CD4-positive, CD25-positive, alpha-beta regulatory T cell (primary cell): ENCODE data around the gene USP17L28. TPM values are rescaled to one million over a fixed set of nuclear protein-coding genes. Genes with fewer than 3 reads are reported as not detected.
"Not testable (repeated sequence)": the region's sequence is repeated elsewhere in the genome, so short reads cannot be mapped to it uniquely, and the experiment has no call there.

Experiments used
- ATAC-seq, 2 donors: fragments of 150-1000 bp; cut with Tn5 transposase; one replicate each; pipeline ENCODE4 v1.10.0; 2021; ENCODE audit warnings: low read depth in 2 of 2, moderate number of reproducible peaks in 2 of 2, moderate library complexity in 1 of 2
- DNase-seq, 3 donors: peaks; one replicate each; pipeline versions ENCODE4 v3.0.0 to v3.0.0-alpha.2; 2012 to 2022; ENCODE audit warnings: mixed read lengths in 1 of 3
- H3K27ac ChIP-seq: one replicate; pipeline ENCODE4 v1.7.0; 2013; ENCODE audit warnings: mild to moderate bottlenecking, low read length; ENCODE audit not compliant: insufficient read depth, poor library complexity, severe bottlenecking
- H3K27me3 ChIP-seq: one replicate; pipeline ENCODE4 v1.7.0; 2013; ENCODE audit warnings: low read length; ENCODE audit not compliant: control insufficient read depth, insufficient read depth
- H3K36me3 ChIP-seq: one replicate; pipeline ENCODE4 v1.7.0; 2013; ENCODE audit warnings: mild to moderate bottlenecking, low read length, moderate library complexity; ENCODE audit not compliant: control insufficient read depth, insufficient read depth
- H3K4me1 ChIP-seq: 2 replicates; pipeline ENCODE4 v1.7.0; 2013; ENCODE audit warnings: mild to moderate bottlenecking, low read length; ENCODE audit not compliant: insufficient read depth, control insufficient read depth, poor library complexity, severe bottlenecking
- H3K4me3 ChIP-seq: one replicate; pipeline ENCODE4 v1.7.0; 2013; ENCODE audit warnings: low read depth, mild to moderate bottlenecking, low read length, moderate library complexity
- H3K9me3 ChIP-seq, 2 experiments: 1 replicate in 1 of 2; 2 replicates in 1 of 2; pipeline ENCODE4 v1.7.0; 2013; ENCODE audit warnings: low read length in 2 of 2, mild to moderate bottlenecking in 1 of 2, moderate library complexity in 1 of 2; ENCODE audit not compliant: control insufficient read depth in 2 of 2
- H3K27ac Mint-ChIP-seq, 3 donors: one replicate each; pipeline ENCODE4 v1.8.0; 2020 to 2022; ENCODE audit warnings: mild to moderate bottlenecking in 3 of 3, mixed read lengths in 3 of 3, moderate library complexity in 2 of 3
- H3K27me3 Mint-ChIP-seq: one replicate; pipeline ENCODE4 v1.8.0; 2022; ENCODE audit warnings: mild to moderate bottlenecking, mixed read lengths
- H3K36me3 Mint-ChIP-seq: one replicate; pipeline ENCODE4 v1.8.0; 2020; ENCODE audit warnings: mixed read lengths
- H3K4me1 Mint-ChIP-seq, 4 donors: one replicate each; pipeline ENCODE4 v1.8.0; 2020 to 2022; ENCODE audit warnings: mixed read lengths in 4 of 4, mild to moderate bottlenecking in 1 of 4
- H3K4me3 Mint-ChIP-seq, 4 donors: one replicate each; pipeline ENCODE4 v1.8.0; 2020 to 2022; ENCODE audit warnings: mild to moderate bottlenecking in 4 of 4, mixed read lengths in 4 of 4, moderate library complexity in 3 of 4
- H3K9me3 Mint-ChIP-seq, 7 donors: one replicate each; pipeline ENCODE4 v1.8.0; 2020 to 2022; ENCODE audit warnings: mixed read lengths in 7 of 7, mild to moderate bottlenecking in 3 of 7, moderate library complexity in 2 of 7
- polyA plus RNA-seq, 4 donors: library from polyadenylated mRNA; unstranded; fragments of 300-500 nt; fragmentation: Illumina TruSeq; gene quantifications; one replicate each; pipeline ENCODE4 v1.2.3, GENCODE V29; 2021
- total RNA-seq: library from RNA; stranded (reverse); gene quantifications from one replicate; pipeline ENCODE4 v1.2.3, GENCODE V29; 2022

Gene USP17L28, protein sequence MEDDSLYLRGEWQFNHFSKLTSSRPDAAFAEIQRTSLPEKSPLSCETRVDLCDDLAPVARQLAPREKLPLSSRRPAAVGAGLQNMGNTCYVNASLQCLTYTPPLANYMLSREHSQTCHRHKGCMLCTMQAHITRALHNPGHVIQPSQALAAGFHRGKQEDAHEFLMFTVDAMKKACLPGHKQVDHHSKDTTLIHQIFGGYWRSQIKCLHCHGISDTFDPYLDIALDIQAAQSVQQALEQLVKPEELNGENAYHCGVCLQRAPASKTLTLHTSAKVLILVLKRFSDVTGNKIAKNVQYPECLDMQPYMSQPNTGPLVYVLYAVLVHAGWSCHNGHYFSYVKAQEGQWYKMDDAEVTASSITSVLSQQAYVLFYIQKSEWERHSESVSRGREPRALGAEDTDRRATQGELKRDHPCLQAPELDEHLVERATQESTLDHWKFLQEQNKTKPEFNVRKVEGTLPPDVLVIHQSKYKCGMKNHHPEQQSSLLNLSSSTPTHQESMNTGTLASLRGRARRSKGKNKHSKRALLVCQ
- total RNA-seq (not detected), polyA plus RNA-seq (not detected)

- H3K4me1 ChIP-seq, H3K4me3 ChIP-seq, H3K27ac Mint-ChIP-seq, H3K27me3 ChIP-seq, H3K27me3 Mint-ChIP-seq, H3K9me3 Mint-ChIP-seq, H3K4me3 Mint-ChIP-seq, H3K36me3 ChIP-seq, H3K4me1 Mint-ChIP-seq, H3K36me3 Mint-ChIP-seq, DNase-seq, H3K9me3 ChIP-seq, ATAC-seq, H3K27ac ChIP-seq: not testable (repeated sequence)
These were observed at the start of gene USP17L28 for GRCh38 chr4:9348593-9348992. Gene USP17L28 (plus strand): TSS chr4:9348893. CDS start chr4:9348893, 0 bp downstream.

DNA sequence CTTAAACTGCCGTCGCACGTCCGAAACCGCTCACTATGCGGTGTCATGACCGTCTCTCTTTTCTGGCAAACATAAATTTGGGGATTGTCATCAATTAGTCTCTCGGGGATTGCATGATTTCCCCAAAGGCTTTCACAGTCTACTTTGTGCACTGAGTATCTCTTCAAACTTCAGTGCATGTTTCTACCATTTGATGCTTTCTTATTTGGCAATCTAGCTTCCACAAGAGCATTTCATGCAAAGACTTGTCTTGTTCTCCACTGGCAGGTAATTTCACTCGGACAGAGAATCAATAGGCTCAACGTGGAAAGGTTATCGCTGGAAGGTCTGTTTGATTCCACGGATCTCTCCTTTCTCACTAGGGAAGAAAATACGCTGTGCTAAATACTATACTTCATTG is 24.5 kb upstream of the USP17L28 start:
- H3K9me3 ChIP-seq, H3K4me3 Mint-ChIP-seq, H3K4me3 ChIP-seq, H3K27me3 ChIP-seq, H3K36me3 Mint-ChIP-seq, H3K4me1 ChIP-seq, H3K36me3 ChIP-seq, ATAC-seq, H3K27me3 Mint-ChIP-seq, DNase-seq, H3K27ac ChIP-seq, H3K9me3 Mint-ChIP-seq, H3K4me1 Mint-ChIP-seq, H3K27ac Mint-ChIP-seq: not testable (repeated sequence)

- not testable (repeated sequence) for H3K4me1 ChIP-seq, H3K9me3 ChIP-seq, H3K27me3 ChIP-seq, DNase-seq, H3K4me3 Mint-ChIP-seq, H3K27me3 Mint-ChIP-seq, H3K4me1 Mint-ChIP-seq, H3K36me3 ChIP-seq, H3K9me3 Mint-ChIP-seq, H3K36me3 Mint-ChIP-seq, H3K4me3 ChIP-seq, H3K27ac ChIP-seq, H3K27ac Mint-ChIP-seq, ATAC-seq
These were observed 23.8 kb upstream of the USP17L28 start, which contains the start of gene USP17L24 for GRCh38 chr4:9324865-9325264. Gene USP17L24 (plus strand): TSS chr4:9325165. CDS start chr4:9325165, 0 bp downstream.

GRCh38 chr4:9329611-9330010 is 19.1 kb upstream of the USP17L28 start, which contains the start of gene USP17L25:
Gene USP17L25 (plus strand): TSS chr4:9329911. CDS start chr4:9329911, 0 bp downstream.
- not testable (repeated sequence) for H3K9me3 ChIP-seq, H3K27ac ChIP-seq, H3K36me3 Mint-ChIP-seq, DNase-seq, H3K9me3 Mint-ChIP-seq, ATAC-seq, H3K4me3 Mint-ChIP-seq, H3K4me1 ChIP-seq, H3K36me3 ChIP-seq, H3K27me3 ChIP-seq, H3K4me1 Mint-ChIP-seq, H3K27me3 Mint-ChIP-seq, H3K27ac Mint-ChIP-seq, H3K4me3 ChIP-seq

- ATAC-seq, H3K9me3 Mint-ChIP-seq: not testable (repeated sequence)
These were observed 14.3 kb upstream of the USP17L28 start, which contains the start of gene USP17L26 for GRCh38 chr4:9334358-9334757. Gene USP17L26 (plus strand): TSS chr4:9334658. CDS start chr4:9334658, 0 bp downstream.

DNA sequence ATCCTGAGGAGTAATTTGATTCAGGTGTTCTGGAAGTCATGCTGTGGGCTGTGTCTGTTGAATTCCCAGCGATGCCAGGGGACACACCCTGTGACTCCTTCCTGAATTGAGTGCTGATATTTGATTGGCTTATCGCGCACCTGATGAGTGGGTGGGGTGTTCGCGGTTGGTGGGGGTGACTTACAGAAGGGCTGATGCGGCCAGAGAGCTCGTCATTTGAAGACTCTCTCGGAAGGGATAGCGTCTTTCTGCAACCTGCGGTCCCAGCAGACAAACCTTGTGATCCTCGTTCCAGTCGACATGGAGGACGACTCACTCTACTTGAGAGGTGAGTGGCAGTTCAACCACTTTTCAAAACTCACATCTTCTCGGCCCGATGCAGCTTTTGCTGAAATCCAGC is 9.6 kb upstream of the USP17L28 start, which contains the start of gene USP17L5:
Gene USP17L5, plus strand, starts transcription at position 301 of the 400 bp plus-strand sequence. Its CDS starts 0 bp downstream, at position 301.
- H3K9me3 ChIP-seq, H3K27me3 ChIP-seq, ATAC-seq, DNase-seq, H3K27me3 Mint-ChIP-seq, H3K4me3 Mint-ChIP-seq, H3K4me3 ChIP-seq, H3K27ac ChIP-seq, H3K36me3 ChIP-seq, H3K4me1 ChIP-seq, H3K9me3 Mint-ChIP-seq, H3K27ac Mint-ChIP-seq, H3K4me1 Mint-ChIP-seq, H3K36me3 Mint-ChIP-seq: not testable (repeated sequence)

More at GRCh38 chr4:9334358-9334757, 14.3 kb upstream of the USP17L28 start, which contains the start of gene USP17L26:
- not testable (repeated sequence) for H3K27me3 Mint-ChIP-seq, H3K27me3 ChIP-seq, H3K36me3 Mint-ChIP-seq, DNase-seq, H3K4me1 ChIP-seq, H3K4me3 Mint-ChIP-seq, H3K4me3 ChIP-seq, H3K36me3 ChIP-seq, H3K4me1 Mint-ChIP-seq, H3K27ac ChIP-seq, H3K27ac Mint-ChIP-seq, H3K9me3 ChIP-seq

GRCh38 chr4:9343848-9344247 is 4.8 kb upstream of the USP17L28 start, which contains the start of gene USP17L27:
Gene USP17L27 (plus strand): TSS chr4:9344148. CDS start chr4:9344148, 0 bp downstream.
- not testable (repeated sequence) for ATAC-seq, H3K27ac ChIP-seq, H3K4me1 Mint-ChIP-seq, DNase-seq, H3K36me3 ChIP-seq, H3K4me1 ChIP-seq, H3K27me3 Mint-ChIP-seq, H3K27ac Mint-ChIP-seq, H3K36me3 Mint-ChIP-seq, H3K4me3 ChIP-seq, H3K9me3 Mint-ChIP-seq, H3K4me3 Mint-ChIP-seq, H3K27me3 ChIP-seq, H3K9me3 ChIP-seq

GRCh38 chr4:9350866-9351265 is 2.2 kb downstream of the USP17L28 start:
- H3K27me3 ChIP-seq, H3K9me3 Mint-ChIP-seq, H3K4me3 Mint-ChIP-seq, DNase-seq, H3K36me3 Mint-ChIP-seq, H3K36me3 ChIP-seq, ATAC-seq, H3K9me3 ChIP-seq, H3K27ac Mint-ChIP-seq, H3K4me1 ChIP-seq, H3K27me3 Mint-ChIP-seq, H3K4me1 Mint-ChIP-seq, H3K4me3 ChIP-seq, H3K27ac ChIP-seq: not testable (repeated sequence)
